ENCODE data around the gene CD180.

Gene CD180

GRCh38 chr5:67209141-67209771 lies 12.7 kb upstream of the CD180 start:
- no peaks in the 10 kb centered on the region for H3K36me3 ChIP-seq (replicated peaks; ENCODE audit: insufficient read depth, low read length)
- no peaks in the 10 kb centered on the region for H3K79me2 ChIP-seq (ENCODE audit: low read length)
- no peaks in the 10 kb centered on the region for H4K20me1 ChIP-seq (ENCODE audit: insufficient read depth, low read length)
- H3K9me3 ChIP-seq (replicated peaks; ENCODE audit: insufficient read depth, low read length): no peaks in the 10 kb centered on the region
- H3K27ac ChIP-seq (ENCODE audit: low read length): no peak overlapping the region
- no peak overlapping the region for H3K4me3 ChIP-seq (ENCODE audit: low read length)
- peaks cover 16% of the 10 kb centered on the region for H3K4me1 ChIP-seq (ENCODE audit: low read length)
- TF ChIP-seq, protein P1, sequence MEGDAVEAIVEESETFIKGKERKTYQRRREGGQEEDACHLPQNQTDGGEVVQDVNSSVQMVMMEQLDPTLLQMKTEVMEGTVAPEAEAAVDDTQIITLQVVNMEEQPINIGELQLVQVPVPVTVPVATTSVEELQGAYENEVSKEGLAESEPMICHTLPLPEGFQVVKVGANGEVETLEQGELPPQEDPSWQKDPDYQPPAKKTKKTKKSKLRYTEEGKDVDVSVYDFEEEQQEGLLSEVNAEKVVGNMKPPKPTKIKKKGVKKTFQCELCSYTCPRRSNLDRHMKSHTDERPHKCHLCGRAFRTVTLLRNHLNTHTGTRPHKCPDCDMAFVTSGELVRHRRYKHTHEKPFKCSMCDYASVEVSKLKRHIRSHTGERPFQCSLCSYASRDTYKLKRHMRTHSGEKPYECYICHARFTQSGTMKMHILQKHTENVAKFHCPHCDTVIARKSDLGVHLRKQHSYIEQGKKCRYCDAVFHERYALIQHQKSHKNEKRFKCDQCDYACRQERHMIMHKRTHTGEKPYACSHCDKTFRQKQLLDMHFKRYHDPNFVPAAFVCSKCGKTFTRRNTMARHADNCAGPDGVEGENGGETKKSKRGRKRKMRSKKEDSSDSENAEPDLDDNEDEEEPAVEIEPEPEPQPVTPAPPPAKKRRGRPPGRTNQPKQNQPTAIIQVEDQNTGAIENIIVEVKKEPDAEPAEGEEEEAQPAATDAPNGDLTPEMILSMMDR (IDR thresholded peaks at IDR 0.05; ENCODE audit: low read length): peak; percentile 72
- no peak for TF ChIP-seq EZH2 (optimal IDR thresholded peaks at IDR 0.05; ENCODE audit: low read depth, low read length)
- peaks cover 5% of the 10 kb centered on the region; the same call in 1 of the 2 replicates for H3K27me3 ChIP-seq (replicated peaks; ENCODE audit: insufficient read depth, low read length)
- H3K4me2 ChIP-seq (ENCODE audit: low read depth, low read length): peak overlapping the region; percentile 21
- no peak overlapping the region for H2AFZ ChIP-seq (ENCODE audit: low read length)
- H3F3A ChIP-seq (ENCODE audit: insufficient read depth, low read length): peaks cover 8% of the 10 kb centered on the region
- DNase-seq: peak; percentile 71
- no peak overlapping the region for H3K9ac ChIP-seq (ENCODE audit: low read length)
- no peaks in the 10 kb centered on the region for H3K9me2 ChIP-seq (replicated peaks; ENCODE audit: insufficient read depth, low read length)

- no peak overlapping the region for H3K27ac ChIP-seq (ENCODE audit: low read length)
- peaks cover 16% of the 10 kb centered on the region for H3K4me1 ChIP-seq (ENCODE audit: low read length)
- no peak overlapping the region for H2AFZ ChIP-seq (ENCODE audit: low read length)
Measured at GRCh38 chr5:67208403-67208802, 11.8 kb upstream of the CD180 start.

DNA sequence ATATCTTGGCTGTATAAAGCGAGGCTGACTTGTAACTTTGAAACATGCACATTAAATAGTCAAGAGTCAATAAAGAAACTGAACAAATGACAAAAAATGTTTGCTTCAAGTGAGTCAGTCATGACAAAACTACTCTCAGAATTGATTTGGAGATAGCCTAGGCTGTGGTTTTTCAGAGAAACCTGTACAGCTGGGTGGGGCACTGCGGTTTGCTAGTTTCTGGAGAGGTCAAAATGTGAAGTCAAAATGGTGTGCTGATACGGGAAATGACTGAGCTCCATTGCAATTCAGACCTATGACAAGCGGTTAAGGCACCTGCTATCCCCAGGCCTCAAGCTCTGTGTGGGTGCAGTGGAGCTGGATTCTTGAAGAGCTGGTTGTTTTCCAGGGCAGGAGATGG lies 10.3 kb upstream of the CD180 start:
- Histone ChIP-seq H3K9me2 (replicated peaks; ENCODE audit: insufficient read depth, low read length) (no peaks in the 10 kb centered on the region), H3K4me2 (ENCODE audit: low read depth, low read length) (peak overlapping the region; percentile 30; the same call in 1 of the 2 replicates), H3F3A (ENCODE audit: insufficient read depth, low read length) (peaks cover 8% of the 10 kb centered on the region), H4K20me1 (ENCODE audit: insufficient read depth, low read length) (no peaks in the 10 kb centered on the region), H3K27ac (ENCODE audit: low read length) (no peak overlapping the region; the same call in 1 of the 2 replicates), H2AFZ (ENCODE audit: low read length) (no peak overlapping the region), H3K79me2 (ENCODE audit: low read length) (no peaks in the 10 kb centered on the region), H3K27me3 (replicated peaks; ENCODE audit: insufficient read depth, low read length) (peaks cover 5% of the 10 kb centered on the region; the same call in 1 of the 2 replicates), H3K36me3 (replicated peaks; ENCODE audit: insufficient read depth, low read length) (no peaks in the 10 kb centered on the region), H3K9ac (ENCODE audit: low read length) (no peak overlapping the region), H3K9me3 (replicated peaks; ENCODE audit: insufficient read depth, low read length) (no peaks in the 10 kb centered on the region), H3K4me1 (ENCODE audit: low read length) (peaks cover 16% of the 10 kb centered on the region), H3K4me3 (ENCODE audit: low read length) (no peak overlapping the region)
- DNase-seq: peak; percentile 95
- TF ChIP-seq EZH2 (optimal IDR thresholded peaks at IDR 0.05; ENCODE audit: low read depth, low read length): no peak
- TF ChIP-seq, protein P1 (IDR thresholded peaks at IDR 0.05; ENCODE audit: low read length): no peak

More at GRCh38 chr5:67208403-67208802, 11.8 kb upstream of the CD180 start:
- H3K9me3 ChIP-seq (replicated peaks; ENCODE audit: insufficient read depth, low read length): no peaks in the 10 kb centered on the region
- no peaks in the 10 kb centered on the region for H3K79me2 ChIP-seq (ENCODE audit: low read length)
- no peaks in the 10 kb centered on the region for H3K36me3 ChIP-seq (replicated peaks; ENCODE audit: insufficient read depth, low read length)
- H3K4me3 ChIP-seq (ENCODE audit: low read length): no peak overlapping the region
- peaks cover 8% of the 10 kb centered on the region for H3F3A ChIP-seq (ENCODE audit: insufficient read depth, low read length)
- peaks cover 5% of the 10 kb centered on the region; the same call in 1 of the 2 replicates for H3K27me3 ChIP-seq (replicated peaks; ENCODE audit: insufficient read depth, low read length)
- H4K20me1 ChIP-seq (ENCODE audit: insufficient read depth, low read length): no peaks in the 10 kb centered on the region
- no peaks in the 10 kb centered on the region for H3K9me2 ChIP-seq (replicated peaks; ENCODE audit: insufficient read depth, low read length)
- no peak overlapping the region for H3K4me2 ChIP-seq (ENCODE audit: low read depth, low read length)
- DNase-seq: no peak
- H3K9ac ChIP-seq (ENCODE audit: low read length): no peak overlapping the region
- TF ChIP-seq EZH2phosphoT487 (IDR thresholded peaks at IDR 0.05; ENCODE audit: low read length) (no peak), EZH2 (optimal IDR thresholded peaks at IDR 0.05; ENCODE audit: low read depth, low read length) (no peak)
- TF ChIP-seq, protein P1 (IDR thresholded peaks at IDR 0.05; ENCODE audit: low read length): no peak

Data from MM.1S (cell line).